ENCODE measurements around the gene MXD4.

MXD4 gene

DNA sequence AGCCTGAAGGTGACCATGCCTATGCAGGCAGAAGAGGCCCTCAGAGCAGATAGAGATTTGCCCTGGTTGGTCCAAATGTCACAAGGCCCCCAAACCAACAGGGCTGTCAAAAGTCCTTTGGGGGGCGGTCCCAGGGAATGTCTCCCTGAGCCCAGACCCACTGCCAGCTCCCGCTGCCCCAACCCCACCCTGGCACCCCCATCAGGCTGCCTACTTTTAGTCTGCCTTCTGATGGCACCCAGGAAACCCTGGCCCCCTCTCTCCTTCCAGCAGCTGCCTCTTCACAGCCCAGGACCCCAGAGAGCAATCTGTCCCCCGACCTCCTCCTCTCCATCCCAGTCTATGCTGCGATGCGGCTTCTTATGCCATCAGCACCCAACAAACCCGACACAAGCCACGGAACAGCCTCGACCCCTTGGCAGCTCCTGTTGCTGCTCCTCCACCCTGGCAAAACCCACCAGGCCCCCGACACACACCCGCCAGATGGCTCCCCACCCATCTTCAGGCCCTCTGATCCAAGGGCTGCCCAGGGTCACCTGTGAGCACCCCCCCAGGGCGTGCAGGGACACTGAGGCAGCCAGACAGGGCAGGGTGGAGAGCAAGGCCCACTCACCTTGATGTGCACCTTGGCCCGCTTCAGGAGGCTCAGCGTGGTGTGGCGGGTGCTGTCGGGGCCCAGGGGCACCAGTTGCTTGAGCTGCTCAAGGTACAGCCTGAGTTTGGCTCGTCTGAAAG lies 9.9 kb downstream of the MXD4 start:
- DNase-seq (ENCODE audit: low read depth in 4 of 4, low spot score in 1 of 4) = no peak

DNA sequence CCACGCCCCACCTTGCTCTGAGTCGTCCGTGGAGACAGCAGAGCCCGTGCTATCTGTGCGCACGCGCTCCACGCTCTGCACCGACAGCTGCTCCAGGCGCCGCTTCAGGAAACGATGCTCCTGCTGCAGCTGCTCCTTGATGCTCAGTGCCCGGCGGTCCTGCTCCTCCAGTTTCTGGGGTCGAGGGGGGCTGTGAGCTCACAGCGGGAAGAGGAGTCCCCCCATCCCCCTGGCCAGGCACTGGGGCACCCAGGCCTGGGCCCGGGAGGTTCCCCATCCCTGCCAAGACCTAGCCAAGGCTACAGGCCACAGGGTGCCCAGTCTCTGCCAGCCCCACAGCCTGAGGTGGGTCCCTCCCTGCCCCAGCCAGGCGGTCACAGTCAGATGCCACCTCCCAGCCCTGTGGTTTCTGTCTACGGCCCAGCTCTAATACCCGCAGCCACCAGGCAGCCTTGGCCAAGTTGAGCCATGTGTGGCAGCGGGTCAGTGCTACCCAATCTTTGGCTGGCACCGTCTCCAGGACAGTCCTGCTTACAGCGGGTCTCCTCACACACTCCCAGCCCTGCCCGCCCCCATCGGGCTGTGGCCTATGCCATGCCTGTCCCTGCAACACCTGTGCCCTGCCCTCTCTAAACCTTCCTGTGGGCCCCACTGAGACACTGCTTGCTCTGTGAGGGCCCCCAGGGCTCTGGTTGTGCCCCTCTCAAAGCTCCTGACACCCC lies 10.7 kb downstream of the MXD4 start:
- DNase-seq (ENCODE audit: low read depth in 4 of 4, low spot score in 1 of 4) = no peak

DNA sequence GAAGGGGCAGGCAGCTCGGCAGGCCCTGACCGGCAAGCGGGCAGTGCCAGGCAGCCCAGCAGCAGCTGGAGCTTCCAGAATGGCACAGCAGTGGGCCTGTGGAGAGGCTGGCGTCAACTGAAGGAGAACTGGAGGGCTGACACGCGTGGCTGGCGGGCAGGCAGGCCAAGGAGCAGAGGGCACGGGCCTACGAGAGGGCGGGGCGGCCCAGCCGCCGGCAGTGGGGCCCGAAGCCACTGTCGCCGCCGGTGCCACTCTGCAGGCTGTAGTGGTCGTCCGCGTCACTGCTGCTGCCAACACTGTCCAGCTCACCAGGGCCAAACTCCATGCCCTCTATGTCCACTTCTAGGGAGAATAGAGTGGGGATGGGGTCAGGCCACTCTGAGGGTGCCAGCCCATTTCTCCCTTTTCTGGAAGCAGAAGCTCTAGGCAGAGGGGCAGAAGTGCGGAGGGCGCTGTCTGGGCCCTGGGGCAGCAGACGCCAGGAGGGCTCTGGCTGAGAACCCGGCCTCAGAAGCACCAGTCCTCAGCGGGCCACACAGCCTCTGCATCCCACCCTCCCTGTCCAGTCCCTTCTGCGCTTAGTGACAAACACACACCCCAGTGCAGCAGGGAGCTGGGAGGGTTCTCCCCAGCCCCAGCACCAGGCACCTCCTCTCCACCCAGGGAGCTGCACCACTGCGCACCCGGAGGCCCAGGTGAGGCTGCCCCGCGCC lies 11.4 kb downstream of the MXD4 start:
- no peak for DNase-seq (ENCODE audit: low read depth in 4 of 4, low spot score in 1 of 4)

DNA sequence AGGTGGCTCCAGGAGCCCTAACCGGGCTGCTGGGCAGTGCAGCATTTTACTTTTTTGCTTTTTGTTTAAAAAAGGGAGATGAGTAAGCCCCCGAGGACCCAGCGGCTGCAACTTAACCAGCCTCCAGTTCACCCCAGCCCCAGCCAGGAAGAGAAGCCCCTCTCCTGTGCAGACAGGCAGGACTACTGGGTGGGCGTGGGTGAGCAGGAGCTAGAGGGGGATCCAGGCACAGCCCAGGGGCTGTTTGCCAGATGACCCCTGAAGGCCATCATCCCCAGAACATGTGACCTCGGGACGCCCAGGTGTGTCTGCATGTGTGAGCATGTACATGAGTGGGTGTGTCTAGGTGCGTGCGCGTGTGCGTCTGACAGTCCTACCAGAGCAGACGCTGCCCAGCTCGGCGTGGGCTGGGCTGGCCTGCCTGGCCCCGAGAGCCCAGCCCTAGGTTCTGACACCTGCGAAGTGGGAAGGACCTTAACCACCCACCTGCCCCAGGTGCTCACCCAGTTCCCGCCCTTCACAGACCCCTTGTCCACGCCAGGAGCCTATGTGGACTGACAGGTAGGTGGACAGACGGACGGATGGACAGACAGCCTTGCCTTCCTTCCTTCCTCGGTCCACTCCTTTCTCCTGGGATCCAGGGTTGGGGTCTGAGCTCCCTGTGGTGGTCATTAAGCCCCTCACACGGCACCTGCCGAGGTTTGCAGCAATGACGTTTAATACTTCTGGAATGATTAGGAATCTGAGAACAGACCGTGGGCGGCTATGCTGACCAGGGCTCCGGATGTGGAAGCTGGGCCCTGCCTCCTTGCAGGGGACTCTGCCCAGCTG lies 12.2 kb downstream of the MXD4 start:
- DNase-seq (ENCODE audit: low read depth in 4 of 4, low spot score in 1 of 4) = no peak

DNA sequence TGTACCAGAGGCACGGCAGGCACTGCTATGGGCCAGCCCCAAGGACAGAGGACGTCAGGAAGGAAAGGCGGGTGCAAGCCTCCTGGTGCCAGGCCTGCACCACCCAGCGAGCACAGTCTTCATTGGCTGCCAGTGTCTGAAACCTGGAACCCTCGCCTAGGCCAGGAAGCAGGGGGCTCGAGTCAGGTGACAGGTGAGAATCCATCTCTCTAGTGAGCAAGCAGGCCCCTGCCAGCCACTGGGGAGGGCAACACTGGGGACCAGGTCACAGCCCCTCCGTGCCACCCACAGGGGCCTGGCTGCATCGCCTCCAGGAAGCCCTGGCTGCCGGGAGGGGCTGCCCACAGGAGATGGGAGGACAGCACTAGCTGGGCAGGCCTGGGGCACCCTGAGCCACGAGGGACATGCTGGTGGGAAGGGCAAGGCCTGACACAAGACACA lies 13.1 kb downstream of the MXD4 start:
- no peak for DNase-seq (ENCODE audit: low read depth in 4 of 4, low spot score in 1 of 4)

DNA sequence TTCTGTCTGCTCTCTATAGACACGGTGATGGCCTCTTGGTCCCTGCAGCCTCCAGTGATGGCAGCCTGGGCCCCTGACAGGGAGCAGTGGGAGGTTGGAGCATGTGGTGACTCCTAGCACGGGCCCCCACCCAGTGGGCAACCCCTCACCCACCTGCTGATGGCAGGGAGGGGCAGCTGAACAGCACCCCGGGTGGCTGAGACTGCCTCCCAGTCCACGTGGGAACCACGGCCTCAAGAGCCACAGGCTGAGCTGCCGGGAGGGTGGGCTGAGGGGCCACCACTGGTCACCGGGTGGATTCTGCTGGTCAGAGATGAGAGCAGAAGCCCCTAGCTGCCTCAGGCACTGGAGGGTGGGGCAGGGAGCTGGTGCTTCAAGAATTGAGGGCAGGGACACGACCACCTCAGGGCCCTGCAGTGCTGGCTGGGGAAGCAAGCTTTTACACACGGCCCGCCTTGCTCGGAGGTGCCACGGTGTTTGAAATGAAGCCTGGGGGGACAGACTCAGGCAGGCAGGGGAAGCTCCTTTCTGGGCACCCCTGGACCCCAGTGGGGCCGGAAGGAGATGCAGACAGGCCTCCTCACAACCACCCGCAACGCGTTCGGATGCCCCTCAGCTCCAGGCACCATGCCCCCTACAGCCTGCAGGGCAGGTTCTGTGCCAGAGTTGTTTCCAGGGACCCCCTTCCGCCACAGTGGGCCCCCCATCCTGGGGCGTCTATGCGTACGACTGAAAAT lies 13.7 kb downstream of the MXD4 start:
- DNase-seq (ENCODE audit: low read depth in 4 of 4, low spot score in 1 of 4) = no peak

DNA sequence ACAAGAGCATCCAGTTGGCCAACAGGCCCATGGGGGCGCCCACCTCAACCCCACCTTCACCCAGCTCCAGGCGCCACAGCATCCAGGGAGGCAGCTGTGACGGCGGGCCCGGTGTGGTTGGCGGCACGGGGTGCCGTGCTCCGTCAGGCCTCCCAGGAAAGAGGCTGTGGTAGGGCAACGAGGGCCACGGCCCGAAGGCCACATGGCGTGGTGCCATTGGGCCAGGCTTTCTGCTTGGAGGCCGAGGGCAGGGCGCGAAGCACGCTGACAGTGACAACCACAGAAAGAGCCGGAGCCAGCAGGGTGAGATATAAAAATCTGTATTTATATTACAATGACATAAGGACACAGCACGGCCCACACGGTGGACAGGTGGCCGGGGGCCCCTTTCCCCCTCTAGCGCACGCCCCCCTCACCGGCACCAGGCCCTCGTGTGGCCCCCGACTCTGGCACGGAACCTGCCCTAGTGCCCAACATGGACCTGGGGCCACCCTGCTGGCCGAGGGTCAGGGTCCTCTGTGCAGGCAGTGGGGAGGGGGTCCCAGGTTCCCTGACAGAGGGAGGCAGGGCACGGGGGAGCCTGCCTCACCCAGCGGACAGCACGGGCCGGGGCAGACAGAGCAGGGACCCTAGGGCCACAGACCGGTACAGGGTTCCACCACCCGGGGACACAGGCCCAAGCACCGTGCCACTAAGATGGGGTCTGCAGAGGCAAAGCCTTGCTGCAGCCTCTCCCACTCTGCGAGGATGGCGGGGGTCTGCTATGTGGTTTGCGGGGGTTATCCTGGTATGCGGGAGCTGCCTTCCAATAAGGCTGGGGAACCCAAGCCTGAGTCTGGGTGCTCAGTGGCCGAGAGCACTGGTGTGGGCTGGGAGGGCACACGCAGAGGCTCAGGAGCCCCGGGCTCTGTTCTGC lies 14.5 kb downstream of the MXD4 start:
- DNase-seq (ENCODE audit: low read depth in 4 of 4, low spot score in 1 of 4) = no peak

DNA sequence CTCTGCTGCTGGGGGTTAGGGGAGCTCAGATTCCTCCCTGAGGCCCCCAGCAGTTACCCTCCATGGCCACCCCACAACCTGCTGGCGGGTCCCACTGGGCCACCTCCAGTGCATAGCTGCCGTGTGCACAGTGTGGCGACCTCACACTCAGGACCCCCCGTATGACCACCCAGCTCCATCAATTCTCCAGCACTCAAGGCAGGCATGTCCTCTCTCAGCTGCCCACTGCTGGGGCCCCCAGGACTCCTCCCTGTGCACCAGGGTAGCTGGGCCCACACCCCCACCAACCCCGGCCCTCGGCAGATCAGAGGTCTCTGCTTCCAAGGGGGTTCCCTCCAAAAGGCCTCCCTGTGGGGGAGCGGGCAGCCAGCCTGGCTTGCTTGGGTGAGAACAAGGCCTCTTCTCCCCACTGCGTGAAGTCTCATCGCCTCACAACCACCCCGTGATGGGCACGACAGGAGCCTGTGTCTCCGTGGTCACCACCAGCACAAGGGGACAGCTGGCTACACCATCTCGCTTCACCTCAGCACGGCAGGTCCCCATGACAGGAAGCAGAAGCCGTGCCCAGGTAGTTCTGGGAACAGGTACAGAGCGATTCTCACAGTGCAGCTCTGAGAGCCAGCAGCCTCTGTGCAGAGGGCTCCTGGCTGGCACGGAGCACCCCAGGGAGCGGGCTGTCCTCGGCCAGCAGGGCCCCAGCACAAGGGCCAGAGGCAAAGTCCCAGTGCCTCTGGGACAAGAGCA lies 15.4 kb downstream of the MXD4 start:
- DNase-seq (ENCODE audit: low read depth in 4 of 4, low spot score in 1 of 4) = no peak

DNA sequence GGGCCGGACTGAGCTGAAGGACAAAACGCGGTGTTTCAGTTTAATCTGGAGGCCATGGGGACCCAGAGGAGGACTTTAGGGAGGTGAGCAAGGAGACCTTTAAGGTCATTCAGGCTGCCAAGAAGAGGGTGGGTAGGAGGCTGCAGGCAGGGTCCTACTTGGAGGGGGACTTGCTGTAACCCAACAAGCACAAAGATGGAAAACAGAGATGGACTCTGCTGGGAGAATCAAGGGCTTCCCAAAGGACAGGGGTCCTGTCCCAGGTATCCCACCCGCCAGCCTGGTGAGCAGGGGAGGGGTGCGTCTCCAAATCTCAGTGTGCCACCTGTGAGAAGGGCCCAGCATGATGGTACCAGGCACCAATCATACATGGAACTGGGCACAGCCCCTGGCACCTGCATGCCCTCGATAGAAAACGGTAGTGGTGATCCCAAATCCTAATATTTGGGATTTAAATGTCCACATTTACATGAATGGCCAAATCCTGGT lies 16.1 kb downstream of the MXD4 start:
- no peak for DNase-seq (ENCODE audit: low read depth in 4 of 4, low spot score in 1 of 4)

DNA sequence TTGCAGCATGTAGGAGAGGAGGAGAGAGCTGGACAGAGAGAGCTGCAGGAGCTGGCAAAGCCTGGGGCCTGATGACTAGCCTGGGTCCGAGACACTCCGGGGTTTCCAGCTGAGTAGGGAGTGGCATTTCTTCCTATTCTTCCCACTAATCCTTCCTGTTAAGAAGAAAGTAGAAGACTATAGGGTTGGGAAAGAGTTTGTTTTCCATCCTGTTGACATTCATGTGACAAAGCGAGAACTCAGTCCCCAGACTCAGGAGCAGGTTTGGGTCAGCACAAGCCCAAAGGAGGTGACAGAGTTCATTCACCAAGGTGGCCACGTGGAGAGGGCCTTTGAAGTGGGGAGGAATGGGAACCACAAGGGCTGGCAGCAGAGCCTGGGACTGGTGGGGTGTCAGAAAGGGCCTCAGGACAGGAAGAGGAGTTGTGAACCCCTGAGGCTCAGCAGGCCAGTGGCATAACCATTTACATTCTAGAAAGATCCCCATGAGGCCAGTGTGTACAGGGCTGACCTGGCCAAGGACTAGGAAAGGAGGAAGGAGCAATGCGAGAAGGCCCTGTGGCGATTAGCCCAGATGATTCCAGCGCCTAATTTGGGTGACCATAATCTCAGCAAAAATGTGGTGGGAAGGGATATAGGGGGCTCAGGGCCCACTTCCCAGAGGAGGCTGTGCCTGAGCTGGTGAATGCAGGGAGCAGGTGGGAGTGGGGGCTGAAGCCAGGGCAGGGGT lies 16.7 kb downstream of the MXD4 start:
- DNase-seq (ENCODE audit: low read depth in 4 of 4, low spot score in 1 of 4) = no peak

DNA sequence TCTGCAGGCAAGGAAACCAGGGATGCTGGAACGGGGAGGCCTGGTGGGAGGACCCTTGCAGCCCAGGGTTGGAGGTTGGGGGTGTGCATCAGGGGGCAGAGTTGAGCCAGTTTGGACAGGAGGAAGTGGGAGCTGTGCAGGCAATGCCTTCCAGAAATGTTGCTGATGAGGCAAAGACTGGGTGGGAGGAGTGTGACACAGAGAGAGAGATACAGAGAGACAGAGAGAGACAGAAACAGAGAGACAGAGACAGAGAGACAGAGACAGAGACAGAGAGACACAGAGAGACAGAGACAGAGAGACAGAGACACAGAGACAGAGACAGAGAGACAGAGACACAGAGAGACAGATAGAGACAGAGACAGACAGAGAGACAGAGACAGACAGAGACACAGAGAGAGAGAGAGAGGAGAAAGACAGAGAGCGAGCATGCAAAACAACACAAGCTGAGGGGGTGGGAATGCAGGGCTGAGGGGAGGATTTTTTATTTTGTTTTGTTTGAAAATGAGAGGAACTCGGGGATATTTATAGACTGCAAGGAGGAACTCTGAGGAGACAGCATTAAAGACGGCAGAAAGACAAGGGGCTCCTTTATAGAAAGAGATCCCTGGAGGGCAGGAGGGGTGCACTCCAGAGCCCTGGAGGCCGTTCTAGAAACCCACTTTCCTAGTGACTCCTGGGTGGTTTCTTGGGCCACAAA lies 18.1 kb downstream of the MXD4 start:
- no peak for DNase-seq (ENCODE audit: low read depth in 4 of 4, low spot score in 1 of 4)

DNA sequence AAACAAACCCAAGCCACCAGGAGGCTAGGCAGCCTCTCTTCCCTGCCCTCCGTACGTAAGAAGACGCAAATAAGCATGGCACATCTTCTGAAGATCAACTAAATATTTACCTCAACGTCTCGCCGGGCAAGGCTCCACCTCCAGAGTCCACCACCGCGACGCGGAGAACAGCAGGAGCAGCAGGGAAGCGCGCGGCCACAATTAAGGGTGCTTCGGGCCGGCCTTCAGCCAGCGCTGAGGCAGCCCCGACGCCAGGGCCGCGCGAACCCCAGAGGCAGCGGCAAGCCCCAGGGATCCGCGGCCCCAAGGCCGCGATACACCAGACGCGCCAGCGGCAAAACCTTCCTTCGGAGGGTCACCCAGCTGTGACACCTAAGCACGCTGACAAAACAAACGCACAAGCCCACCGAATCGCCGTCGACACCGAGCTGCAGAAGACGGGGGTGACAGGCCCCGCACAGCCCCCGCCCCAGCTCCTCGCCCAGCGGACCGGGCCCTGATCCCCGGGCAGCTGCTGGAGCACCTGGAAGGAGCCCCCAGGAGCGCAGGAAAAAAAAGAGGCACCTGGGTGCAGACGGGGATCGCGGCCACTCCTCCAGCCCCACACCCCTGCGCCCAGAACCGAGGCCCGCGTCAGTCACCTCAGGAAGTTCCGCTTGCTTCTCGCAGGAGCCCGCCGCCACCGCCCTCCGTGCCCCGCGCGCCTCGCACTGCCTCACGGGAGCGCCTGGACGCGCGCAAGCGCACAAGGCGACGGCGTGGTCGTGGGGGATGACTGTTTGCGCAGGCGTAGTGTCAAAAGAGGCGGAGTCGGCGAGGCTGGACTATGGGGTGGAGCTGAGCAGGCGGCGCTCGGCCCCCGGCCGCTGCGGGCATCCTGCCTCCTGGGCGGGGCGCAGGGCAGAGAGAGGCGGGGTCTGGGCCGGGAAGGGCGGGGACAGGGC lies 20.2 kb downstream of the MXD4 start, which contains the start of the genes HAUS3 and POLN:
Gene HAUS3, minus strand, starts transcription at position 712 of the 944 bp plus-strand sequence. CDS start 1,175 bp downstream, outside the sequence.
Gene POLN, minus strand, starts transcription at position 712 of the 944 bp plus-strand sequence. CDS start 12,890 bp downstream, outside the sequence.
- DNase-seq (ENCODE audit: low read depth in 4 of 4, low spot score in 1 of 4) = peak; percentile 97 to 99 (median 98)

DNA sequence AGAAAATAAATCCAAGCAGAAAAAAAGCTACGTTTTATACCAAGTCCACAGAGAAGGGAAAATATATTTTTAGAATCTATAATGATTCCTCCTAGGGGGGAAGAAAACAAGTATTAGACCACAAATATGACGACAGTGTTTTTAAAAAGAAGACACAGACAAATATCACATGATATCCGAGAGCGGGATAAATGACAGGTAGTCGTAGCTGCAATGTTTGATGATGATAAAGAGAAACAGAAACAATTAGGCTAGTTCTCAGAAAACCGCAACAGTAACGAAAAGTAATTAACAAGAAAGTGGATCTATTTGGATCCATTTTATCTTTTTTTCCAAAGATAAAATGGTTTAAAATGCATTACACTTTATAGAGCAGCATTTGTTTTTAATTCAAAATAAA lies 20.9 kb downstream of the MXD4 start:
- DNase-seq (ENCODE audit: low read depth in 4 of 4, low spot score in 1 of 4) = no peak

DNA sequence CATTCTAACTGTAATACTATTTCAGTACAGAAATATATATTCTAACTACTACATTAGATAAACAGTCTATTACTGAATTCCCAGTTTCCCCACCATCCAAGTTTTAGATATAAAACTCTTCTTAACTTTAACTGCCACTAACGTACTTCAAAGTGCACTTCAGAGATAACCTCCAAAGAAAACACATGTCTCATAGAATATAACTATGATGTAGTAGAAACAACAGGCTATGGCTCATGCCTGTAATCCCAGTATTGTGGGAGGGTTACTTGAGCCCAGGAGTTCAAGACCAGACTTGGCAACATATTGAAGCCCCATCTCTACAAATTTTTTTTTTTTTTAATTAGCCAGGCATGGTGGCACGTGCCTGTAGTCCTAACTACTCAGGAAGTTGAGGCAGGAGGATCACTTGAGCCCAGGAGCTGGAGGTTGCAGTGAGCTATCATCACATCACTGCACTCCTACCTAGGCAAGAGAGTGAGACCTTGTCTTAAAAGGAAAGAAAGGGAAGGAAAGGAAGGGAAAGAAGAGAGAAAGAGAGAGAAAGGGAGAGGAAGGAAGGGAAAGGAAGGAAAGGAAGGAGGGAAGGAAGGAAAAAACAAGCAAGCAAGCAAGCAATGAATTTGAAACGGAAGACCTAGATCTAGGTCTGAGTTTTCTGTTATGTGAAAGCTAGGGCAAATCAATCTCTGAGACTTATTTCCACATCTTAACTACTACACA lies 24.8 kb downstream of the MXD4 start:
- no peak for DNase-seq (ENCODE audit: low read depth in 4 of 4, low spot score in 1 of 4)

DNA sequence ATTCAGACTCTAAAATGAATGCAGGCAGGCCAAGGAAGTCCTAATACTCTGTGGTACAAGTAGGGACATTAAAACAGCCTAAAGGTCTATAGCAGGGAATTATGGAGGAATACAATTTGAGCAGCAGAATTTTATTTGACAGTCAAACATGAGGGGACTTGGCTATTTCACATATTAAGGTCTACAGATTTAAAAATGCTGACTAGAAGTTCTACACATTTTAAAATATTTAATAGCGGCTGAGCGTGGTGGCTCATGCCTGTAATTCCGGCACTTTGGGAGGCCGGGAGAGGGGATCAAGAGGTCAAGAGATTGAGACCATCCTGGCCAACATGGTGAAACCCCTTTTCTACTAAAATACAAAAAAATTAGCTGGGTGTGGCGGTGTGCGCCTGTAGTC lies 30.8 kb downstream of the MXD4 start:
- DNase-seq (ENCODE audit: low read depth in 4 of 4, low spot score in 1 of 4) = no peak
